ENCODE measurements around the gene RARB.

RARB gene

DNA sequence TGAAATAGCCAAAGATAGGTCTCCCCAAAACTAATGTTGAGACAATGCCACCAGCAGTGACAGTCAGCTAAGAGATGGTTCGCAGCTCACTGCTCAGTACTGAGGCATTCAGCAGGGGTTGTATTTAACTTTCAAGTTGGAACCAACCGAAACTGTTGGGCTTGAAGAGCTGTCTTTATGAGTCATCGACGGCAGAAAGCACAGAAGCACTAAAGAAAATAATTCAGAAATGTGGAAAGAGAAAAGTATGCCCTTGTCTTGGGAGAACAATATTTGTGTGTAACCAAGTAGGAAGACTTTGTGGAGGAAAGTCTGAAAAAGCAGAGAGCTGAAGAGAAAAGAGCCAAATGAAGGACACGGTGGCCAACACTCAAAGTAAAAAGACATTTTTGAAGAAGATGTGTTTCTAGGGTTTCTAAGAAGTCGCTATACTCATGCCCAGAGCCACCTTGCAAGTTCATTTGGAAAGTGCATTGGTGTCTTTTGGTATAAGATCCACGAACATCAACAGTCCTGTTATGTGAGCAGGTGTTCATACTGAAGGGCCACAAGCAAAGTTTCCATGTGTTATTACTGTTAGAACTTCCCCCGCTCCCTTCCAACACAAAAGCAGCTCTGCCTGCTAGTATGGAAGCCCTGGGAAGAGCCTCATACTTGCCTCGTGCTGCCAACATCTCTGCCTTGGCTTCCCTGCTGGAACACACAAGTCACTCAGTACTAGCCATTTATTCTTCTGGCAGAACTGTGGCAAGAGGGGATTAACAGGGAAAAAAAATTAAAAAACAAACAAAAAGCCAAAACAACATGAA lies 4.1 kb upstream of the RARB start:
- peak; percentile 39 for DNase-seq

DNA sequence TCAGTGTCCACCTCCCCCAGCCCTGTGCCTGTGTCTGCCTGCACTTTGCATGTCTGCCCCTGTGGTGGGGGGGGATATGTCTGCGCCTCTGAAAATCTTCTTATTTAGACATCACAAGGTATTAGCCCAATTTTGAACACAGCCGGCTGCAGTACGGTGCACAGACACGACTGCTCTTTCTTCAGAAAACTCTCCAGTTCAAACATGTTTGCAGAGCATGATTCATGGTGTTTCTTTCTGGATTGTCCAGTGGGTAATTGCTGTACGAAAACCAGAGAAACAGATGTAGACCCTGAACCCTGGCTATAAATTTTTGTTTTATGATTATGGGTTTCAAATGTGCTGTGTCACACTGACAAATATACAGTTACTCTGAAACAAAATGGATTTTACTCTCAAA lies 3.4 kb upstream of the RARB start:
- peak; percentile 30 for DNase-seq

GRCh38 chr3:25426408-25426807 lies 1.7 kb upstream of the RARB start:
- DNase-seq = peak; percentile 0

DNA sequence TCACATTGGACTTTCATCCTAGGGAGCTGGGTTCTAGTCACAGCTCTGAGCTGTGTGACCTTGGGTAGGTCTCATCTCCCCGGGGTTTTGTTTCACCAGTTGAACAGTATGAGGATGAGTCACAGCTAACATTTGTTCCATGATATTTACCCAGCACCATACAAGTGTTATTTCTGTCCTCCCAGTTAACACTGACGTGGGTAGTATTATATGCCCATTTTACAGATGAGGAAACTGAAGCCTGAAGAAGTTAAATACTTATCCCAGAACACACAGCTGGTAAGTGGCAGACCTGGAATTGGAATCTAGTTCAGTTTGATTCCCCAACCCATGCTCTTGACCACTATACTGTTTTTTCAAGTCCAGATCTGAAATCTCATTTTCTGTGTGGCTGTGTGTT lies 908 bp upstream of the RARB start:
- DNase-seq = peak; percentile 39

- peak; percentile 3 for DNase-seq
Observed at GRCh38 chr3:25427563-25427941, 511 bp upstream of the RARB start.

GRCh38 chr3:25428789-25429335 lies 799 bp downstream of the RARB start:
- DNase-seq = no peak

- no peak for DNase-seq
Observed at GRCh38 chr3:25429361-25430286, 1.6 kb downstream of the RARB start.

DNA sequence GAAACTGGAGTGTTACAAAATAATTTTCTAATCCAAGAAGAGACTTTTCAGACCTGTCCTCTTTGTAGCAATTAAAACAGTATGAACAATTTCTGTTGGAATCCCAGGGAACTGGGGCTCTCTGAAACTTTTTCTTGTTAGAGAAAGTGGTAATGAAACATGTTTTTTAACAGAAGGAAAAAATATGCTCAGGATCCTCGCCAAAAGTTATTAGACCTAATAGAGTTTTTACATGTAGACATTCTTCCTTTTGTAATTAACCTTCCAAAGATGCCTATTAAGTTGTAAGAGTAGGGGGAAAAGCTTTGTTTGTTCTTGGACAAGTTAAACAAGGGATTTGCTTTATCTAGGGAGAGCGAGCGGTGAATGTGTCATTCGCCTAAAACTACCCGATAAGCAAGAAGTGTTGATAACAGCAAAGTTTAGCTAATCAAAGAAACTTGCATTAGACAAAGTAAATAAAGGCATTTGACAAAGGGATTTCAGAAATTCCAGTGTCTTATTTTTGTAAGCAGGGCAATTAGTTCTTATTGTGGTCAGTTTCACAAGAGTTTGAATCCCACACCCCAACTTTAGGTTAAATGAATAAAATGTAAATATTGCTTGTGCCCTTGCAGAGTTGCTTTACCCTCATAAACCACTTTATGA lies 2.3 kb downstream of the RARB start:
- no peak for DNase-seq

GRCh38 chr3:25430935-25431770 lies 3.1 kb downstream of the RARB start:
- no peak for DNase-seq

DNA sequence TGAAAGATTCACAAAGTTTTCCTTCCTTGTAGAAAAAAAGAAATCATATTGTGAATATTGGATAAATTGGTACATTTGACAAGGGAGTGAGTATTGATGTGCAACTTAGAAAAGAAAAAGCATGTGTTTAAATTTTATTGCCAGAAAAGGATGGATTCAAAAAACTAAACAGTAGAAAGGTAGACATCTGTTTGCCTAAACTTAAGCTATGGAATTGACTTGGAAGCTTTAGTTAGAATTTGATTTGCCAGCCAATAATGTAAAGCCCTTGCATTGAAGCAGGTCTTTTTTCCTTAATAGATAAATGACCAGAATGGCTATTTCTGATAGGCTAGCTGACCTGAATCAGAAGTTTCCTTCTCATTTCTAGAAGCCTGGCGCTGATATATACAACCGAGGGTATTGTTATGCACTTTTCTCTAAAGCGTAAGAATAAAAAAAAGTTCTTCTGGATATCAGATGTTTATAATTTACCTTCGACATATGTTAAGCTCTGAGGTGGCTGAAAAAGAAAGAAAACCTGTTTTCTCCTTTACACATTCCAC lies 4.2 kb downstream of the RARB start:
- DNase-seq = no peak

GRCh38 chr3:25433106-25433505 lies 5.0 kb downstream of the RARB start:
- no peak for DNase-seq

- no peak for DNase-seq
Observed at GRCh38 chr3:25433868-25434267, 5.8 kb downstream of the RARB start.

- no peak for DNase-seq
Observed at GRCh38 chr3:25437953-25438352, 9.9 kb downstream of the RARB start.

DNA sequence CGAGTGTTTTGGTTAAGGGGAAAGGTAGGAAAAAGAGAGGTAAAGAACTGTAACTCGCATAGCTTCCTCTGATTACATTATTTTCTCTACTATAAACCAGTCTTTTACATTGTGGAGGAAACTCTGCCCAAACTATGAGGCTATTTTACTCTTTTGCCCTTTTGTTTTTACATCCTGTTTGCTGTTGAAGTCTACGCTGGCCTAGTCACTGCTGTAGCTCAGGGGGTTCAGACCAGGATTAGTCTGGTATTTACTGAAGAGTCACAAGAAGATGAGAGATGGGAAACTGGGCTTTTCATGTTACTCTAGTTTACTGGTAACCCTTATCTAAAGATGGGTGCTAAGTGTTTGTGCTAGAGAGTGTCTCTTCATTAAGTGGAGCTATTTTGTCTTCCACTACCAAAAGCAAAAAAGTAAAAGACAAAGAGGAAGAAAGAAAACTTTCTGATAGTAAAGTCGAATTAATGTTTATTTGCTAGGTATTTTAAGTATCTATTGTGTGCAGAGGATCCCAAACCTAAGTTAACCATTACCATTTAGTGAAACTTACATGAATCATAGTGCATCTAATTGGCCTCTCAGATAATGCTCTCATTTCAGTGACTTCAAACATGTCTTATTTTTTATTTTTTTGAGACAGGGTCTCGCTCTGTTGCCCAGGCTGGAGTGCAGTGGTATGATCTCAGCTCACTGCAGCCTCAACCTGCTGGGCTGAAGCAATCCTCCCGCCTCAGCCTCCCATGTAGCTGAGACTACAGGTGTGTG lies 10.9 kb downstream of the RARB start:
- DNase-seq = no peak

- peak; percentile 32 for DNase-seq
Observed at GRCh38 chr3:25441234-25441856, 13.3 kb downstream of the RARB start.

- no peak for DNase-seq
Observed at GRCh38 chr3:25442486-25442885, 14.4 kb downstream of the RARB start.

GRCh38 chr3:25444273-25444672 lies 16.2 kb downstream of the RARB start:
- no peak for DNase-seq

DNA sequence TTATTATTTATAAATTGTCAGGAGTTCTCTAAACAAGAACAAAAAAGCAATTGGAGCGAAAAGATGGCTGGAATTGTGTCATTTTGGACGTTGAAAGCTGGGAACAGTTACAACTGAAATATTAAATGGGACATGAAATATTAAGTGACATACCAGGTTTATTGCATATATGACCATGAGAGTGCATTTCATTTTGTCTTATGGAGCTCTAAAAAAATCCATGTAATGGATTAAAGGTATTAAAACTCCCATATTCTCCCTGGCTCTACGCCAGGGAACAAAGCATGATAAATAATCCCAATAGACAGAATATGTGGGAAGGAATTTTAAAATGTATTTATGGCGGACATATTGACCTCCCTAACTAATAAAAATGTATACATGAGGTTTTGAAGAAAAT lies 17.7 kb downstream of the RARB start:
- DNase-seq = no peak

- DNase-seq = no peak
Observed at GRCh38 chr3:25447285-25447684, 19.2 kb downstream of the RARB start.

GRCh38 chr3:25447925-25448324 lies 19.9 kb downstream of the RARB start:
- no peak for DNase-seq

Measured in DMS53 (cell line).